ENCODE measurements around the gene GNB1. TPM values are rescaled to one million over a fixed set of nuclear protein-coding genes. Genes with fewer than 3 reads are reported as not detected.

The GNB1 gene
- total RNA-seq, 2 experiments from 2014 or later: 396 to 403 TPM

DNA sequence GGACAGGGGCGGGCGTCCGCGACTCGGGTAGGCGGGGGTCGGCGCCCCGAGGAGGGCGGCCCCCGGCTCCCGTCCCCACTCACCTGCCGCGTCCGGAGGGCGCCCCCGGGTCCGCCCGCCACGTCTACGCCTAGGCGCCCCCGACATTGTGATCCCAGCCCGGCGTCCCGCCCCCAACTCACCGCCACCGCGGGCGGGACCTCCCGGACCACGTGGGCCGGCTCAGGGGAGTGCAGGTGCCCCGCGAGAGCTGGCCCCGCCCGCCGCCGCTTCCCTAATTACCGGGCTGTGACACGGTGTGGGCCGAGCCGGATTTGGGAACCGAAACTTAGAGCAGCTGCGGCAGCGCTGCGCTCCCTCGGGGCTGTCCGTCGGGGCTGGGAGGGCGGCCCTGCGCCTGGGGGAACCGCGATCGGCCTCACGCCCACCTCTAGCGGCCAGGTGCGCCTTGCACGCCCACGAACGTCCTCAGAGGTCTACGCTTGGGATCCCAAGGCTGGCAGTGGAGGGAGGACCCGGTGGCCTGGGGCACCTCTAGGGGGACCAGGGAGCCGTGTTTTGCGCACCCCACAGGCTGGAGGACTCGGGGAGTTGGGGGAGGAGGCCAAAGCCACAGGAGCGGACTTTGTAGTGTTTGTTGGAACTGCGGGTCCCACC lies 112.1 kb downstream of the GNB1 start:
- Mint-ChIP-seq H3K4me1 (ENCODE audit: low read depth) (peaks cover 68% of the 10 kb centered on the region), H3K27me3 (no peaks in the 10 kb centered on the region), H3K27ac (peak overlapping the region; percentile 83), H3K9me3 (no peaks in the 10 kb centered on the region), H3K36me3 (peaks cover 2% of the 10 kb centered on the region), H3K4me3 (peak overlapping the region; percentile 55)
- peak; percentile 87 for DNase-seq
- ChIA-PET POLR2A (interaction anchor here (1.1 to 2.0 kb wide), 3 partner anchors 48 to 130 kb away, joined by 4 to 6 read pairs (median 5); no protein-coding TSS in a partner anchor), CTCF (interaction anchor here (1.8 to 2.6 kb wide), 2 partner anchors 128 to 130 kb away, joined by 14 read pairs; no protein-coding TSS in a partner anchor)
- intact Hi-C loops (cut with micrococcal nuclease): loop anchor here (2.0 kb wide), 1 partner anchor 130 kb away; no protein-coding TSS in a partner anchor

DNA sequence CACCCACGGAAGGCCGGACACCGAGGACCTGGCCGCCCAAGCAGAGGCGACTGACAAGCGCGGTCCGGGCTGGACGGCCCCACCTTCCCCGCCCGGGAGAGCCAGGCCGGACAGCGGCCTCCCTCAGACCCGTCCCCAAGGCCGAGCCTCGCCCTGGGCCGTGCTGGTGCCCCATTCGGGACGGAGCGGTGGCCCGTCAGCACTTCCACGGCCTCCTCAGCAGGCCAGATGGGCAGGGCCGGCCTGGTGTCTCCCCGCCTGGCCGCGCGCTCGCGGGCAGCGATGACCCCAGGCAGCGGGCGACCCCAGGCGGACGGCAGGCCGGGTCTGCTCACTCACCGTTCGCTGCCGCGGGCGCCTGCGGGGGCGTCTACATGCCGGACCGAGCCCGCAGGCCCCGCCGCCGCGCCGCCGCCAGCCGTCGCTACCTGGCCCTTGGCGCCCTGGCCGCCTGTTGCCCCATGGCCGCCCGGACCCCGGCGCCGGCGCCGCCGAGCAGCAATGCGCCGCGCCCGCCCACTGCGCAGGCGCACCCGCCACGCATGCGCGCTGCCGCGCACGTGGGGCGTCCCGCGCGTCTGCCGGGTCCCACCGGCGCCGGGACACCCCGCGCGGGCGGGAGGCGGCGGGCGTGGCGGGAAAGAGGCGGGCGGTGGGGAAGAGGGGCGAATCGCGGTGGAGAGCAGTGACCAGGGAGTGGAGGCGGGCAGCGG lies 112.8 kb downstream of the GNB1 start, which contains the start of gene NADK:
NADK (minus strand) TSS at position 521 of the 713 bp plus-strand sequence. CDS start 13,064 bp downstream, outside the sequence.
- Mint-ChIP-seq H3K27ac (peak within 1 kb of the TSS; percentile 83), H3K4me1 (ENCODE audit: low read depth) (peaks cover 62% of the 10 kb centered on the region), H3K27me3 (no peaks in the 10 kb centered on the region), H3K9me3 (no peaks in the 10 kb centered on the region), H3K4me3 (peak within 1 kb of the TSS; percentile 82), H3K36me3 (peaks cover 2% of the 10 kb centered on the region)
- ChIA-PET POLR2A (interaction anchor here (1.1 to 1.2 kb wide), 2 partner anchors 128 to 131 kb away, joined by 5 read pairs; no protein-coding TSS in a partner anchor), CTCF (interaction anchor here (2.3 to 2.7 kb wide), 3 partner anchors 127 to 131 kb away, joined by 13 to 24 read pairs (median 14); no protein-coding TSS in a partner anchor)
- intact Hi-C loops (cut with micrococcal nuclease): loop anchor here (2.0 kb wide), 1 partner anchor 131 kb away; no protein-coding TSS in a partner anchor
- peak; percentile 74 for DNase-seq

DNA sequence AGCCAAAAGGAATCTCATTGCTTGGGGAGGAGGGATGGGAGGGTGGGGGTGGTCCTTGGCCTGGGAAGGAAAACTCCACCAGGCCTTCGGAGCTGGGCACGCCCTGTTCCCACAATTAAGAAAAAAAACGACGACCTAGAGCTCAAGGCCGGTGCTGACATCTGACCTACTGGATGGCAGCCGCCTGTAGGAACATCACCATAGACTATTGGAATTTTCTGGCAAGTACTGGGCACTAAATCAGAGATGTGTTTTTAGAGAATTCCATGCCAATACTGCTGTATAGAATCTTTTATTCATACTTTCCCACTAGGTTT lies 113.3 kb downstream of the GNB1 start:
- no peaks in the 10 kb centered on the region for H3K9me3 Mint-ChIP-seq

DNA sequence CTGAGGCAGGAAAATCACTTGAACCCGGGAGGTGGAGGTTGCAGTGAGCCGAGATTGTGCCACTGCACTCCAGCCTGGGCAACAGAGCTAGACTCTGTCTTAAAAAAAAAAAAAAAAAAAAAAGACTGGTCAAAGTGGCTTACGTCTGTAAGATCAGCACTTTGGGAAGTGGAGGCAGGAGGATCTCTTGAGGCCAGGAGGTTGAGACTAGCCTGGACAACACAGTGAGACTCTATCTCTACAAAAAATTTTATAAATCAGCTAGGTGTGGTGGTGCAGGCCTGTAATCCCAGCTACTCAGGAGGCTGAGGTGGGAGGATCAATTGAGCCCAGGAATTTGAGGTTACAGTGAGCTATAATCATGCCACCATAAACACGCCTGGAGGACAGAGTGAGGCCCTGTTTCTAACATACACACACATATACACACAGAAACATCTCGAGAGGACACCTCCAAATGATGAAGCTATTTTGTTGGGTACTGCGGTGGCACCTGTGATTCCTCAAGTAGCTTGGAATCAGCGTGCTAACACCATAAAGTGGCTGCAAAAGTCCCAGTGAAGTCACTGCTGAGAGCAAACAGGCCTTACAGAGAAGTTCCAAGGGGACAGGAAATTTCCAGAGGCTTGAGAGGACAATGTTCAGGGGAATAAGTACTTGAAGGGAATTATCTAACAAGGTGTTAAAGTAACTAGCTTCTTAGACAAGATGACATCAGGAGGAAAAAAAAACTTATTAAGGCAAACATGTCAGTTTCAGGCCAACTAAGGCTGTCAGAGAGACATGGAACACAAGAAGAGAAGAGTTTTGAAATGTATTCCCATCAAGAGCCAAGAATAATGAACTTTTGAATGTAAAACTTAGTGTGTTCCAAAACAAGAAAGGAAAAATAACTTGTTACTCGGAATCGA lies 114.0 kb downstream of the GNB1 start:
- Mint-ChIP-seq H3K4me1 (ENCODE audit: low read depth) (peaks cover 56% of the 10 kb centered on the region), H3K36me3 (peaks cover 6% of the 10 kb centered on the region), H3K9me3 (no peaks in the 10 kb centered on the region), H3K27ac (peak overlapping the region; percentile 78), H3K27me3 (no peaks in the 10 kb centered on the region), H3K4me3 (peak overlapping the region; percentile 82)
- ChIA-PET CTCF (interaction anchor here (2.3 to 2.7 kb wide), 2 partner anchors 129 to 132 kb away, joined by 13 to 24 read pairs; no protein-coding TSS in a partner anchor), POLR2A (interaction anchor here (0.7 to 1.2 kb wide), 2 partner anchors 132 to 452 kb away, joined by 3 to 5 read pairs; no protein-coding TSS in a partner anchor)
- intact Hi-C loops (cut with micrococcal nuclease): no loop called here
- no peak for DNase-seq

More for the DNA sequence above, 113.3 kb downstream of the GNB1 start:
- H3K36me3 Mint-ChIP-seq: peaks cover 2% of the 10 kb centered on the region
- H3K4me1 Mint-ChIP-seq (ENCODE audit: low read depth): peaks cover 56% of the 10 kb centered on the region
- H3K27ac Mint-ChIP-seq: peak overlapping the region; percentile 78
- ChIA-PET CTCF (interaction anchor here (2.3 to 2.7 kb wide), 2 partner anchors 128 to 132 kb away, joined by 13 to 24 read pairs; no protein-coding TSS in a partner anchor), POLR2A (interaction anchor here (1.2 kb wide), 1 partner anchor 131 kb away, joined by 5 read pairs; no protein-coding TSS in a partner anchor)
- H3K4me3 Mint-ChIP-seq: peak overlapping the region; percentile 82
- DNase-seq: no peak
- intact Hi-C loops (cut with micrococcal nuclease): no loop called here
- no peaks in the 10 kb centered on the region for H3K27me3 Mint-ChIP-seq

DNA sequence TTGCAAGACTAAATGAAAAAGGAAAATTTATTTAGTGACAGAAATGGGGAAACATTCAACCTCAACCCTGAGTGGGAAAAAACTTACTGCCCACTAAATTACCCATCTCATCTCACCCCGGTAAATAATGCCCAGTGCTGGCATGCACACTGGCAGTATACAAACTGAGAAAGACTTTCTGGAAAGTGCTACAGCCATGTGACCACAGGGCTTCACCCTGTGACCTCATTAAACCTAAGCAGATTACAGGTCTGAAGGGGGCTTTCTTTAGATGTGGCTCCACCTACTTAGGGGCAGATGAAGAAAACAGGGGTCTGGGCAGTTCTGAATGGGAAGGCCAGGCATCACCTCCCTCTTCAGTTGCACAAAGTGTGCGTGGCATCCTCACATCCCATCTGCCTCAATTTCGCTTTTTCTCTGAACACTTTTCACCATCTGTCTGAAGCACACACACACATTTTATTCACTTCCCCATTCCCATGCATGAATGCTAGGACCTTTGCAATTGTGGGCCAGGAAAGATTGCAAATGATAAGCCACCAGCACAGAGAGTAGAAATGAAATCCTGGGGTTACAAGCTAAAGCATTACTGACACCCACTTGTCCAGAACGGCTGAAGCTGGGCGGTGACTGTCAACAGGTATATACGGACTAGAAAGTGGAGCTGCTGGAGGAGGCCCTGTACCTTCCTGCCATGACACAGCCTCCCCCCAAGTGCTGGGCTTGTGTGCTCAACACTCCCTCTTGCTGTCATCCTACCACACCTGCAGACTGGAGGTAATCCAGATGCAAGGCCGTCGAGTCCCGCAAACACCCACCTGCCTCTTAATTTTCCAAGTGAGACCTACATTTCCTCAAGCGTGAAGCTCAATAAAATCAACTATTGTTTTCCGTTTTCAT lies 115.3 kb downstream of the GNB1 start:
- no peak overlapping the region for H3K4me3 Mint-ChIP-seq
- intact Hi-C loops (cut with micrococcal nuclease): no loop called here
- peaks cover 43% of the 10 kb centered on the region for H3K4me1 Mint-ChIP-seq (ENCODE audit: low read depth)
- peak overlapping the region; percentile 46 for H3K27ac Mint-ChIP-seq
- CTCF ChIA-PET: interaction anchor here (2.3 to 2.7 kb wide), 2 partner anchors 130 to 134 kb away, joined by 13 to 24 read pairs; no protein-coding TSS in a partner anchor
- H3K27me3 Mint-ChIP-seq: no peaks in the 10 kb centered on the region
- POLR2A ChIA-PET: no interaction called here
- peak; percentile 22 for DNase-seq
- H3K36me3 Mint-ChIP-seq: peaks cover 15% of the 10 kb centered on the region
- peaks cover 6% of the 10 kb centered on the region for H3K9me3 Mint-ChIP-seq

DNA sequence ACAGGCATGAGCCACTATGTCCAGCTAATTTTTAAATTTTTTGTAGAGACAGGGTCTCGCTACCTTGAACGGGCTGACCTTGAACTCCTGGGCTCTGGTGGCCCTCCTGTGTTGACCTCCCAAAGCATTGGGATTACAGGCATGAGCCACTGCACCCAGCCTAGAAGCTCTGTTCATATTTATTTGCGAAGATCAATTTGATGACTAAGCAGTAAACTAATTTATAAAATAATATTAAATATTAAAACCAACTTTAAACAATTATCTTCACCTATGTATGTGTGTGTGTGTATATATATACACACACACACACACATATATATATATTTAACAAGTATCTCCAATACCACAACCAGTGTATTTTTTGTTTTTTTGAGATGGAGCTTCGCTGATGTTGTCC lies 117.0 kb downstream of the GNB1 start:
- H3K4me1 Mint-ChIP-seq (ENCODE audit: low read depth): peaks cover 26% of the 10 kb centered on the region
- ChIA-PET CTCF (interaction anchor here (0.6 kb wide), 1 partner anchor 132 kb away, joined by 3 read pairs; no protein-coding TSS in a partner anchor), POLR2A (no interaction called here)
- H3K27ac Mint-ChIP-seq: no peak overlapping the region
- H3K4me3 Mint-ChIP-seq: no peak overlapping the region
- peaks cover 9% of the 10 kb centered on the region for H3K9me3 Mint-ChIP-seq
- intact Hi-C loops (cut with micrococcal nuclease): no loop called here
- H3K36me3 Mint-ChIP-seq: peaks cover 18% of the 10 kb centered on the region
- DNase-seq: no peak
- H3K27me3 Mint-ChIP-seq: no peaks in the 10 kb centered on the region

DNA sequence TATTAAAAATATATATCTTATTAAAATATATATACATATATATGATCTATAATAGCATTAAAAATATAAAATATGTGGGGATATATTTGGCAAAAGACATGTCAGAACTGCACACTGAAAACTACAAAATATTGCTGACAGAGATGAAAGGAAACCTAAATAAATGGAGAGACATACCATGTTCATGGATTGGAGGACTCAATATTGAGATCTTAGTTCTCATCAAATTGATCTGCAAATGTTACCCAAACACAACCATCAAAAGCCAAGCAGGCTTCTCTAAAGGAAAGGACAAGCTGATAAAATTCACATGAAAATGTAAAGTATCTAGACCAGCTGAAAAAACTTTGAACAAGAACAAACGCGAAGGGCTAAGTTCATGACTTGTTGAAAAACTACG lies 119.8 kb downstream of the GNB1 start:
- H3K36me3 Mint-ChIP-seq: peaks cover 24% of the 10 kb centered on the region
- H3K27ac Mint-ChIP-seq: no peak overlapping the region
- intact Hi-C loops (cut with micrococcal nuclease): no loop called here
- H3K9me3 Mint-ChIP-seq: peaks cover 9% of the 10 kb centered on the region
- no peak for DNase-seq
- H3K4me3 Mint-ChIP-seq: no peak overlapping the region
- no peaks in the 10 kb centered on the region for H3K27me3 Mint-ChIP-seq
- CTCF ChIA-PET: interaction anchor here (0.7 kb wide), 1 partner anchor 135 kb away, joined by 3 read pairs; no protein-coding TSS in a partner anchor
- peaks cover 14% of the 10 kb centered on the region for H3K4me1 Mint-ChIP-seq (ENCODE audit: low read depth)
- POLR2A ChIA-PET: no interaction called here

DNA sequence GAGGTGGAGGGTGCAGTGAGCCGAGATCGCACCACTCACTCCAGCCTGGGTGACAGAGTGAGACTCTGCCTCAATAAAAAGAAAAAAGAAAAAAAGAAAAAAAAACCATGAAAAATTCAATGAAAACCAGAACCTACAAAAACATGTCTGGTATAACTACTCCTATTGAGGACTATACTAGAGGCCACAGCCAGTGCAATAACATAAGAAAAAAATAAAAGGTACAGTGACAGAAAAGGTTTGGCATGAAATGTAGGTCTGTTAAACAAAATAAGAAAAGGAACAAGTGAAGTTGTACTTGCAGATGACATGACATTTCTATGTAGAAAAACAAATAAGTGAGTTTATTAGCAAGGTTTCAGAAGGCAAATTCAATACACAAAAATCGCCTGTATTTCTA lies 120.8 kb downstream of the GNB1 start:
- ChIA-PET POLR2A (no interaction called here), CTCF (no interaction called here)
- Mint-ChIP-seq H3K4me1 (ENCODE audit: low read depth) (peaks cover 4% of the 10 kb centered on the region), H3K9me3 (peaks cover 9% of the 10 kb centered on the region), H3K4me3 (no peak overlapping the region), H3K36me3 (peaks cover 22% of the 10 kb centered on the region), H3K27me3 (no peaks in the 10 kb centered on the region), H3K27ac (no peak overlapping the region)
- no peak for DNase-seq
- intact Hi-C loops (cut with micrococcal nuclease): no loop called here

DNA sequence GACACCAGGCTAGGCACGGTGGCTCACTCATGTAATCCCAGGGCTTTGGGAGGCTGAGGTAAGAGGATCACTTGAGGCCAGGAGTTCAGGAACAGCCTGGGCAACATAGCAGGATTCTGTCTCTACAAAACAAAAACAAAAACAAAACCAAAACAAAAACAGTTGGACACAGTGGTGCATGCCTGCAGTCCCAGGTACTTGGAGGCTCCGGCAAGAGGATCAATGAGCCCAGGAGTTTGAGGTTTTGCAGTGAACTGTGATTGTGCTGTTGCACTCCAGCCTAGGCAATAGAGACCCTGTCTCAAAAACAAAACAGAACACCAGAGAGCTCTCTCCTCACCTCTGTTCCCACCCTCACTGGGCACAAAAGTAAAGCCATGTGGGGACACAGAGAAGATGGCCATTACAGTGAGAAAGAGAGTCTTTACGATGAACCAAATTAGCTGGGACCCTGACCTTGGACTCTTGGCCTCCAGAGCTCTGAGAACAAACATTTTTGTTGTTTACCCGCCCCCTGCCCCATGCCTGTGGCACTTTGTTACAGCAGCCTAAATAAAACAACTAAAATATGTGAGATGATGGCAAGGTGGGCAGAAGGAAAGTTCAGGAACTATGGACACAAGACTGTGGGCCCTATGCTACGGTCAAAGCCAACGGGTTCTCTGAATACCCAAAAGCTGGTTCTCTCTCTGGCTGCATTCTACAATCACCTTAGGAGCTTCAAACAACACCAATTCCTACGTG lies 122.5 kb downstream of the GNB1 start:
- H3K27me3 Mint-ChIP-seq: no peaks in the 10 kb centered on the region
- H3K27ac Mint-ChIP-seq: no peak overlapping the region
- no peaks in the 10 kb centered on the region for H3K4me1 Mint-ChIP-seq (ENCODE audit: low read depth)
- peaks cover 26% of the 10 kb centered on the region for H3K36me3 Mint-ChIP-seq
- ChIA-PET CTCF (no interaction called here), POLR2A (no interaction called here)
- no peak overlapping the region for H3K4me3 Mint-ChIP-seq
- intact Hi-C loops (cut with micrococcal nuclease): no loop called here
- peaks cover 9% of the 10 kb centered on the region for H3K9me3 Mint-ChIP-seq
- no peak for DNase-seq

DNA sequence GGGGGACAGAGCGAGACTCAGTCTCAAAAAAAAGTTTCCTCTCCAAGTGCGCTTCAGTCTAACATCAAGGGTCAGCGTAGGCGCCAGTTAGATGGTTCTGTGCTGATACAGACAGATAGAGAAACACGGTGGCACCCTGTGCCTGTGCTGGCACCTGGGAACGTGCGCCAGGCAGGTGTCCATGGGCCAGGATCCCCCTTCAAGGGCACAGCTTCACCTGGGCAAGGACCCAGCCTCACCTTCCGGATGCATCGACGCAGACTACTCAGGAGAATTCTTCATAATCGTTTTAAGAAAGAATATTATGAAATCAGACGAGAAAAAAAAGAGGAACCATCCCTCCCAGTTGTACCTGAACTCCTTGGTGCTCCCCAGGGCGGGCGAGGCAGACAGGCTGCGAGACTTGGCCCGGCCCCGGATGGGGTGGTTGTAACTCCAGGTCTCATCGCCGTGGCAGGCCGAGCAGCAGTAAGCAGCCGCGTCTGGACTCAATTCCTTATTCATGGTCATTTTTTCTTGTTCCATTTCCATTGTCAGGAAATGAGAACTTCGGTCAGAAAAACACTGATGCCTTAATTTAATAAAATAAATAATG lies 125.9 kb downstream of the GNB1 start:
- Mint-ChIP-seq H3K9me3 (no peaks in the 10 kb centered on the region), H3K27me3 (no peaks in the 10 kb centered on the region), H3K4me1 (ENCODE audit: low read depth) (no peaks in the 10 kb centered on the region), H3K36me3 (peaks cover 20% of the 10 kb centered on the region), H3K4me3 (no peak overlapping the region), H3K27ac (no peak overlapping the region)
- intact Hi-C loops (cut with micrococcal nuclease): no loop called here
- no peak for DNase-seq
- POLR2A ChIA-PET: no interaction called here
- CTCF ChIA-PET: no interaction called here

All from activated CD4-positive, alpha-beta memory T cell treated with anti-CD3 and anti-CD28 coated beads for 36 hours (primary cell).